Measurements from ENCODE around the gene VEGFC.

VEGFC gene, protein sequence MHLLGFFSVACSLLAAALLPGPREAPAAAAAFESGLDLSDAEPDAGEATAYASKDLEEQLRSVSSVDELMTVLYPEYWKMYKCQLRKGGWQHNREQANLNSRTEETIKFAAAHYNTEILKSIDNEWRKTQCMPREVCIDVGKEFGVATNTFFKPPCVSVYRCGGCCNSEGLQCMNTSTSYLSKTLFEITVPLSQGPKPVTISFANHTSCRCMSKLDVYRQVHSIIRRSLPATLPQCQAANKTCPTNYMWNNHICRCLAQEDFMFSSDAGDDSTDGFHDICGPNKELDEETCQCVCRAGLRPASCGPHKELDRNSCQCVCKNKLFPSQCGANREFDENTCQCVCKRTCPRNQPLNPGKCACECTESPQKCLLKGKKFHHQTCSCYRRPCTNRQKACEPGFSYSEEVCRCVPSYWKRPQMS

DNA sequence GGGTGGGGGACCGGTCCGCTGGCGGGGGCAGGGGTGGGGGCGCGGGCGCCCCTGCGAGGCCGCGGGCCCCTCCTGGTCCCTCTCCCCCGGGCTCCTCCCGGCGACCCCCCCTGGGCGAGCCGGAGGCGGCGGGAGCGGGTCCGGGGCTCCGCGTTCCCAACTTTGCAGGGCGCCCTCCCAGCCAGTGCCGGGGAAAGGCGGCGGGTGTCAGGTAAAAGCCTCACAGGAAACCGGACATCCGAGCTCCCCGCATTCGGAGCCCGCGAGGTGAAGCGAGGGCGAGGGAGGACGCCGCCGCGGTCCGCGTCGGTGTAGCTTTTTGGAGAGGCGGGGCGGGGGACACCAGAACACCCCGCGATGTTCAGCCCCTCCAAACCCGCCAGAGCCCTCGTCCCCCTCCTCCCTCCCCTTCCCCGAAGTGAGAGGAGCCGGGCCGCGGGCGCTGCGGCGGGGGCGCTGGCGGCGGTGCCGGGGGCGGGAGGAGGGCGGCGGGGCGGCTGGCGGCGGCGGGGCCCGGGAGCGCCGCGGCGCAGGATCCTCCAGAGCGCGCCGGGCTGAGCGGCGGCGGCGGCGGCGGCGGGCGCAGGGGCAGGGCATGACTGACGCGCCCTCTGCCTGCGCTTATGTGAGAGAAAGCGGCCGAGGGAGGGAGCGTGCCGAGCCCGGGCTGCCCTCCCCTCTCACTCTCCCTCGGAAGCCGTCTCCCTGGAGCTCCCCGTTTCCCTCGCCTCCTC lies at the start of gene VEGFC:
TSS of gene VEGFC (minus strand) at position 597 of the 734 bp plus-strand sequence. CDS start 611 bp downstream, outside the sequence.
- DNase-seq, result no peak

DNA sequence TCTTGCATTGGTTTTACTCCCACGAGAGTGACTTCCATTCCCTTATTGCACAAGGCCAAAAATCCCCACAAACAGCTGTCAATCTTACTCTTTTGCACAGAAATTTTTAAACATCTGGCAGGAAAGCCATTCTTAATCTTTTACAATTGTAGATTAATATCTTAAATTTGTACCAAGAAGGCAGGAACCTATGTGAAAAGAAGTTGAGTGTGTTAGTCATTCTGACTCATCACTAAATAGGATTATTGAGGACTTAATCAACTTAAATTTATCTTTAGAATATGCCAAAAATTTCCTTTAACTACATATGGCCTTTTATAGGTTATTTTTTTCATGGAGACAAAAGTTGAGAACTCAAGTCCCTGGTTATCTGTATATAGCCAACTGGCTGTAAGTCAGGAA lies 49.0 kb upstream of the VEGFC start:
- DNase-seq, result peak; percentile 16

DNA sequence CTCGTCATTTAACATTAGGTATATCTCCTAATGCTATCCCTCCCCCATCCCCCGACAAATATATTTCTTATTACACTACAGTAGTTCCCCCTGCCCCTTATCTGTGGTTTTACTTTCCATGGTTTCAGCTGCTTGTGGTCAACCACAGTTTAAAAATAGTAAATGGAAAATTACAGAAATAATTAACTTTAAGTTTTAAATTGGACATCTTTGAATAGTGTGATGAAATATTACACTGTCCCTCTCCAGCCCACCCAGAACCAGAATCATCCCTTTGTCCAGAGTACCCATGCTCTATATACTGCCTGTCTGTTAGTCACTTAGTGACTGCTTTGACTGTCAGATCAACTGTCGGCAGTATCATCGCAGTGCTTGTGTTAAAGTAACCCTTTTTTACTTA lies 47.4 kb upstream of the VEGFC start:
- no peak for DNase-seq

DNA sequence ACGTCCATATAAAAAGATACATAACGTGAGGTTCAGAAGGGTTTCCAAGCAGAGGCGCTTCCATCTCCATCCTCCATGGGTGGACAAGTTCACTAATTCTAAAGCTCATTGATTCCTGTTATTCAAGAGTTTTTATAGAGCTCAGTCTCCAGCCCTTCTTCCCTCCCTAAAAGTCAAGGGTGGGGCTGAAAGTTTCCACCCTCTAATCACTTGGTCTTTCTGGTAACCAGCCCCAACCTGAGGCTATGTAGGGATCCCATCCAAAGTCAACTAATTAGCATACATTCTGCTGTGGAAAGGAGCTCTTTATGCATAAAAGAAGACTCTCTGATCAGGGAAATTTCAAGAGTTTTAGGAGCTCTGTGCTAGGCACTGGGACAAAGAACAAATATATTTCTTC lies 46.9 kb upstream of the VEGFC start:
- no peak for DNase-seq

DNA sequence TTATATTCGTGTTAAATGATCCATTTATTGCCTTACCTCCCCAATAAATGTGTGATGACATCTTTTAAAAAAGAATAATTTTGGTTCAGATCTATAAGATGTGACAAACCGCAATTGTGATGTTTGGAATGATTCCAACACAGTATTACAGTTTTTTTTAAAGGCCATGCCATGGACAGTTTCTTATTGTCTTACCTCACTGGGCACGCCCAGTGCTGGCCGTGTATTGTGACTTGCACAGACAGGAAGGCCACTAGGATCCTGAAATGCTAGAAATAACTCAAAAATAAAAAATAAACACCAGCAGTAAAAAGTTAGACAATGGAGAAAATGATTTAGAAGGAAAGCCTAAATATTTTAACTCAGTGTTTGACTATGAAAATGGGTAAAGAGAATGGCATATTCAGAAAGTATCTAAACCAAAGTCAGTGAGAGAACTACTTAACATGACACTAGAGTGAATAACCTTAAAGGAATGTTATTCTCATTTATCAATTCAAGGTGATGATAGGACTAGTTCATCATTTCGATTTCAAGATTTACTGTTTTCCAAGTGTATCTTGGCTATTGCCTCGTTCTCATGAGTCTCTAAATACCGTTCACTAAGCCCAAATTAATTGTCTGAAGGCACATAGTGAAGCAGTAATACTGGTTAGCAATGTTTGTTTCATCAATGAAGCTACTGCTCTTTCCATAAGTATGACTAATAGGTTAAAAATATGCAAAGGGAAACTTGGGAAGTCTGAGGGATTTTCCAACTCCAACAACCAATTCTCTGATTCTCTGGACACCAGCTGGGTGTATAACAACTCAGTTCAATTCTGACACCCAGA lies 46.1 kb upstream of the VEGFC start:
- DNase-seq, result no peak

DNA sequence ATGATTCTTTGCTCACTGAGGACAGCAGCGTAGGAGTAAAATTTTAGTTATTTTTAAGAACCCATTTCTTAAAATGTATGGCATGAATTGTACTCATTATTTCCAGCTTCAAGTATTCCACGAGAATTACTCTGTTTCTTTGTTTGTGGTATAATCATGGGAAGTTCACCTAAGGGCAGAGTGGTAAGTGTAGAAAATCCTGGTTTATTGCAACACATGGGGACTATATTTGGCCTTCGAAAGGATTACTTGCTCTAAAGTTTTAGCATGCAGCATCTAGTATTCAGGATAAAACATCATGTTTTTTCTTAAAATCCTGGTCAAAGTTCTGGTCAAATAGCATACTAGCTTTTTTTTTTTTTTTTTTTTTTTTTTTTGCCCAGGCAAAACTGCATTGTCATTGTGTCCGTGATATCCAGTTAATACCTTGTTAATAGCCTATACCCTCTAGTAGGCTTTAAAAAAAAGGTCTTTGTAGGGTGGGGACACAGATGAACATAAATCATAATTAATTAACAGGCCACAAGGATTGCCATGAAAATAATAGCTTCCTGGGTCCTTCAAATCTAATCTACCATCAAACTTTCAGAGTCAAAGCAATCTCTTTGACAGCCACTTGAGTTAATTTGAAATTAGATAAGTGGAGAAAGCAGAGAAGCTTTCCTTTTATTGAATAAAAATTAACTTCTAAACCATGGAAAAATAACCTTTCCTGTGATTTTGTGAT lies 44.6 kb upstream of the VEGFC start:
- peak; percentile 69 for DNase-seq

DNA sequence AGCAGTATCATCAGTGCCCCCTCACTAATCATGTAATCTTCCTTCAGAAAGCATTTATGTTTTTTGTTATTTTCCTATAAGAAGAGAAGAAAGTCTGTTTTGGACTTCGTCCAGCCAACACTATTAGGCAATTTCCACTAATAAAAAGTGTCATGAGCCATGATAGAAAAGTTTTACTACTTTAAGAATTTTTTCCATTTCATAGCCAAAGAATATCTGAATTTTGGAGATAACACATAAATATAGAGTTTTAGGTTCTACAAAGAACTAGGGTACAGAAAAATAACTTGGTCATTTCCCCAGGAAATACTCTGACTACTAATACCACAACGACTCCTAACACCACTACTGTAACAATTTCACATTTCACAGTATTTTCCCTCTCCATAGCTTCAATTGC lies 41.8 kb upstream of the VEGFC start:
- DNase-seq, result no peak

DNA sequence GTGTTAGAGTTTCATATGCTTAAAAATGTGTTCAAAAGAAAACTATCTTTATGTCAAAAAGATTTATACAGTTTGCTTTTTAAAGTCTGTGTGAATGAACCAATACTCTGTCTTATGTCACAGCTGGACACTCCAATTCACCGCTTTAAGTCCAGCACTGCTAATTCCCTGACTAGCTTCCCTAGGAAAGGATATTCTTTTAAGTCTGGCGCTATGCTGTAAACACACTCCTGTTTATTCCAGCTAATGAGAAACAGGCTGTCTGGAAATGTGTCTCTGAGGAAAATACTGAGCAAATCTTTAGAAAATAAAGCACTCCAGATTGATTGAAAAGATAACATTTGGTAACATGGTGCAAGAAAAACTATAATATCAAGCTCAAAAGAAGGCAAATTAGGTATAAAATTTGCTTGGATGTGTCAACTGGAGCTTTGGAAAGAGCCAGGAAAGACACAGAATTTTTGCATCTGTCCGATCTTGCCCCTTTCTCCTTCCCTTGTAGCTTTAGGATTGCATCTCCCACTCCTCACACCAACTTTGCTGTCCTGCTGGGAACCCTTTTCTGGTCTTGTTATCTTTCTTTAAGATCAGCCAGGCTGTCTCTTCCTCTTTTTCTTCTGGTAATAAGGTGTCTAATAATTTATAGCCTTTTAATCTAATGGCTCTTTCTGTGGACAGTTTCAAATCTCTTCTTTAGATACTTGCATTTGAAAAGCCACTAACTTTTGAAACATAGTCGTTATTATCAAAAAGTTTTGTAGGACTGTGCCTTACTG lies 40.9 kb upstream of the VEGFC start:
- DNase-seq, result no peak

DNA sequence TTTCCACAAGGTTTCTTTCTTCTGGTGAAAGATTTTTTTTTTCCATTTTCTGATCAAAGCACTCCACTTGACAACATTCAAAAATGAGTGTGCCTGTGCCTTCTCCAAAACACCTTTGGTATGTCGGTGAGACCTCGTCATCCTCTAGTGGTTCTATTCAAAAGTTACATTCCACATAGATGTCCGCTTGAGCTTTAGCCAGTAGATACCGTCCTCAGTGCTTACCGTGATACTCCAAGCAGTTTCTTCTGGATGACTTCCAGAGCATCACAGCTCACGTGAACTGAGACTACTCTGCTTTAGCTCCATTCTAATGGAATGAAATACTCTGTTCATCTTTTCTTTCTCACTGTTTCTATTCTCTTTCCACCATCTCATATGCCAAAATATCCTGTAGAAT lies 38.2 kb upstream of the VEGFC start:
- DNase-seq, result no peak

DNA sequence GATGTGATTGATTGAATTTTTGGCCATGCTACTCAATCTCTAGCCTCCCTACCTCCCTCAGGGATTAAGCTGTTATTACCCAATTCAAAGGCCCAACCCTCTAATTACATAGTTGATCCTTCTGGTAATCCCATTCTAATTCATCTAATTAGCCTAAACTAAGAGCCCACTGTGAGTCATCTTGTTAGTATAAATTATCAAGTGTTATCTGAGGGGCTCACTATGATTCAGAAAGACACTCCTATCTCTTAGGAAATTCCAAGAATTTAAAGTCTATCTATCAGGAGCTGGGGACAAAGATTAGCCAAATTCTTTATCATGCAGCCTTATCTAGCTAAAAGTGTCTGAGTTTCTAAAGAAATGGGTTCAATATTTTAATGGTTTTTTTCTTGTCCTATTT lies 32.9 kb upstream of the VEGFC start:
- no peak for DNase-seq

DNA sequence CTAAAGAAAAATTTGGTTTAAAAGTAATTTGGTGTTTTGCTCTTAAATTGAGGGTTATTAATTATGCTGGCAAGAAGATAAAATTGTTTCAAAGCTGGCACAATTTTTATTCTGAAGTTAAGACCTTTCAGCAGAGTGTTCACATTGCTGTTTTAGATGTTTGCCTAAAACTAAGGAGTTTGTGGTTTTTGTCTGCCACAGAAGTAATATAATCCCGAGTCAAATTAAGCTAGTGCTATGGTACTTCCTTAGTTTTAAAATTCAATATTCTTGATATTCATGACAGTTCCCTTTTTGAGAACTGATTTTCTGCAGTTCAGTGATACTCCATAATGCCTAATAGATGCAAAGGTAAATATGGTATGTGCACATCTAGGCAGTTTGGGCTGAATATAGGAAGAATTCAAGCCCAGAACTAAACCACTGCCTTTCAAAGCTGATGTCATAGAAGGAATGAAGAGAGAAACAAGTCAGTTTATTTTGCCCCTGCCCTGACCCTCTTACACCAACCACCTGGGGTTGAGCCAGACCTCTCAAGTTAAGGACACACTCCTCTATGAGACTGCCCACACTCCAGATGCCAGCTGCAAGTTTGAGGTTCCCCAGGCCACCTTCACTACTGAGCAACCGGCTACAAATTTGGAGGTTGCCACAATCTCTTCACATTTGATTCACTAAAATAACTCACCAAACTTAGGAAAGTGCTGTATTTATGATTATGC lies 32.1 kb upstream of the VEGFC start:
- no peak for DNase-seq

DNA sequence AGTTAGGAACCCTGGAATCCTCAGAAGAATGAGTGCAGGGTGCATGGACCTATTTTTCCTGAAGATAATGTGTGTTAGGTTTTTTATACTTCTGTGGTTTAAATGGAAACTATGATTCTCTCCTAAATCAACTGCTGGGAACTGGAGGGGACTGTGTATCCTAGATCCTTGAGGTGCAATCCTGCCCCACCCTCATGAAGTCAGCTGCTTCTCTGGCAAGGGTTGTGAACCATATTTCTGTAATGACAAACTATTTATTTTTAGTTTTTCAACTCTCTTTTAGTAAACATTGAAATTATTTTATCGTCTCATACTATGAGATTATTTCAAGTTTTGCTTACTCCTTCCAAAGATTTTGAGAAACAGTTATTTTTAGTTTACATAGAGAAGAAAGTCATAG lies 25.8 kb upstream of the VEGFC start:
- DNase-seq, result no peak

DNA sequence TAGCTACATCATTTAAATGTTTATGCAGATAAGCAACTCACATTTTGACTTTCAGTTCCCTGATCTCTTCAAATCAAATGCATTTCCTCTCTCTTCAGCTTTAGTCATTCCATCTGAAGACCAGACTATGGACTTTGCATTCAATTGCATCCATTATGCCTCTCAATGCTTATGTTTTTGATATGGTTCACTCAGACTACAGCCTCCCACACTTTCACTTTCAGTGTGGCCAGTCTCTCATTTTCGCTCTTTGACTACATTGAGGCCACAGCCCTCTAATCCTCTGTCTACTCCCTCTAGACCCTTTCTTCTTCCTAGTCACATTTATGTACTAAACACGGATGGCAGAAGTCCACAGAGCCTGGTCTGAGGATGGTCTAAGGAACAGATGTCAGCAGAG lies 24.5 kb upstream of the VEGFC start:
- no peak for DNase-seq

DNA sequence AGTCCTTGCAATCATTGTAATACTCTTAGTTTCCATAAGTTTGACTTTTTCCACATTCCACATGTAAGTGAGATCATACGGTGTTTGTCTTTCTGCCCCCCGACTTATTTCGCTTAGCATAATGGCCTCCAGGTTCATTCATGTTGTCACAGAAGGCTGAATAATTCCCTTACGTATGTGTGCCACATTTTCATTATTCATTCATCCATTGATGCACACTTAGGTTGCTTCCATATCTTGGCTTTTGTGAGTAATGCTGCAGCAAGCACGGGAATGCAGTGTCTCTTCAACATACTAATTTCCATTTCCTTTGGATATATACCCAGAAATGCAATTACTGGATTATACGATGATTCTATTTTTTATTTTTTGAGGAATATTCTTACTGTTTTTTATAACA lies 22.0 kb upstream of the VEGFC start:
- no peak for DNase-seq

DNA sequence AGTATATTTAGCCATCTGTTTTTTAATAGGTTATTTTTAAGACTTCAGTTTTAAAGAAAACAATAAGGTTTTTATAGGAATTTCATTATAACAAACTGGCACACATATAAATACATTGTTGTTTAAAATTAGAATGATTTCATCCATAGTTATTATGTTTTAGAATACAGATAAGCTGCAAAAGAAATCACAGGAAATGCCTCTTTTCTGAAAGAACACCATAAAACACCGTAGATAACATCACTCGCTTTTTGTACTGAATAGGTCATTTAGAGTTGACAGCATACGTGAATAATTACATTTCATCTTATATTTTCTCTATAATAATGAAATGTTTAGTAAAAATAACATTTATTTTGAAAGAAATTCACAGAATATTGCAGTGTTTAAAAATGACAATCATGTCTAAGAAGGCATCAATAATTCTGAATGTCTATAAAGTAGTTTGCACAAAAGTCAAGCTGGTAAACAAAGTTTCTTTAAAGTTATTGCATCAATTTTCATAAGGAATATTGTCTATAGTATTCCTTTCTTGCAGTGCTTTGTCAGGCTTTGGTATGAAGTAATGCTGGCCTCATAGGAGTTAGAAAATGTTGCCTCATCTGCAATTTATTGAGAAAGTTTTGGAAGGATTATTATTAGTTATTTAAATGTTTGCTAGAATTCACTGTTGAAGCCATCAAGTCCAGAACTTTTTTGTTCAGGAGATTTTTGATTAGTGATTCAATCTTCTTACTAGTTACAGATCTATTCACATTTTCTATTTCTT lies 17.9 kb upstream of the VEGFC start:
- no peak for DNase-seq

DNA sequence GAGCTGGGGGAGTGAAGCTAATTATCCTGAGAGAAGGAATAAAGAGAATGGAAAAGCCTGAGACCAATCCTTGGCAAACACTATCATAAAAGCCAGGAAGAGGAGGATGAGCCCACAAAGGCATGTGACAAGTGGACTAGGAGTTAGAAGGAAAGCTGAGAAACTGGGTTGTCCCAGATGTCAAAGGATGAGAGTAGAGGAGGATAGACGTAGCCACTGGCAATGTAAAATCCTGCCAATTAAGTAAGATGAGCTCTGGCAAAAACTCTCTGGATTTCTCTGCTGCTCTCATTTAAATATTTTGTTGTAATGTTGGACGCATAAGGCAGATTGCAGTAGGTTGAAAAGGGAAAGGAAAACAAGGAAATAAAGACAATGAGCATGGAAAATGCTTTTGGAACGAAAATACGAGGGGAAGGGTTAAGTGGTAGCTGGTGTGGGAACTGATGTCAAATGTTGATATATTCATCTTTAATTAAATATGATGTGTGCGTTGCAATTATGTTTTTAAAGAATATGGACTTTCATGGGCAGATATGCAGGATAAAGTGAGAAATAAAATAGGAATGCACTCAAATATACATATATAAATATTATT lies 14.2 kb upstream of the VEGFC start:
- DNase-seq, result no peak

DNA sequence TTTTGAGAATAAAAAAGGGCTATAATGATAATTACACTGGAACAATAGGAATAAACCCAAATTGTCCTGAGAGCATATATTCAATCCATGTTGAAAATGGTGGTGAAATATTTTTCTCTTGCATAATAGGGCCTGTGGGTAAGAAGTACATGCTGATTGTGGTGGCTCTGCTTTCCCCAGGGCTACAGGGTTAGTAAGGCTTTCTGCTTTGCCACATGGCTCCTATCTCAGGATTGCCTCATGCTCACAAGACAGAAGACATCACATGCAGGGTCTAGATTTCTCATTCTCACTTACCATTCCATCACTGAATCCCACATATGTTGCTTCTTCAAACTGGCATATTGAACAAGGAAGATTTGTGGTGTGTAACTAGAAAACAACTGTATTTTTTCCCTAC lies 12.4 kb upstream of the VEGFC start:
- no peak for DNase-seq

DNA sequence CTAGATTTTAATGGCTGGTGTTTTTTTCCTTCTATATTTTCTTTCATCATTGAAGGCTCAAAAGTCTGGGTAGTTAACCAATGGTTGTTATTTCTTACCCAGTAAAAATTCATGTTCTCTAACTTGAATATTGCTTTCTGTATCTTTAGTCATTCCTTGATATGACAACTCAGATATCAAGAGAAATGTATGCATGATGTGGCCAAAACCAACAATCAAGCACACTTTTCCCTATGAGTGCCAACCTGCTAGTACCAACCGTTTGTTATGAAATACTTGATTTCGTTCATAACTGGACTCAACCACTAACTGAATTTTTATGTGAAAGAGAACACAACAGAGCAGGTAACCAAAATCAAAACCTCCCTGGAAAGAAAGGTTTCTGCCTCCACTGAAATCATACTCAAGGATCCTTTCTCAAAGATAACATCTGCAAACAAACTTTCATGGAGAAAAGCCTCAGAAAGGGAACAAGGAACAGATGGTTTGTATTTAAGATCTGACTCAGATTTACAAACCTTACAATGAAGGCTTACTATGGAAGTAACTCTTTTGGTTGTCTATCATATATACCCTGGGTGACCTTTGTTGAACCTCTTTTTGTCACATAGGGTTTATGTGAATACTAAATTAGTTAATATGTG lies 8.3 kb upstream of the VEGFC start:
- no peak for DNase-seq

DNA sequence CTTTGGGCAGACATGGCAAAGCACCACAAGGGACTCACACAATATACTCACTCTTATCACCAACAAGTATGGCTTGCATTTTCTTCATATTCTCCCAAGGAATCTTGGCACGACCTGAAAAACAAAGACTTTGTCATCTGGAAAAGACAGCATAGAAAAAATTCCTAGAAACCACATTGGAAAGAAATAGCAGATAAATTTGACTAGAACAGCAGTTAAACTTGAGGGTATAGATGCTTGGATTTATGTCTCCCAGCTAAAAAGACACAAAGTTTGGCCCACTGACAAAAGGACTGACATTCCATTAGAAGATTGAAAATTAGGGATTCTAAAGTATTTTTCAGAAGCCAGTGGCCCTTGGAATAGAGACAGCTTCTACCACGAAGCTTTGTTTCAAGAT lies 6.9 kb upstream of the VEGFC start:
- no peak for DNase-seq

DNA sequence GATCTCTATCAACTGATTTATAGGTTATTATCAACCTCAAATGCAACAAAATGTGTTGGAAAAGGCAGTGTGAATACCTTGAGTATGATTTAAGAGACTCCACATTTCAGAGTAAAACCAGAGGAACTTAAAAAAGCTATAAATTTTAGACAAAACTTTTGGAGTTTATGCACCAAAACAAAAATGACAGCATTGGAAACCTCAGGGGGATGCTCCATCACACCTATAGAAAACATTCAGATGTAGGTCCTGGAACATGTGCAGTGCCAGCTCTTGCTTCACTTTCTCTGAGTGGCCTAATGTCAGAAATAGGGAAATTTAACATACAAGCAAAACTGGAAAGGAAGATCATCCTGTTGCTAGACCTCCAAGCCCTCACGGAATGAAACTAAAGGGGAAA lies 5.8 kb upstream of the VEGFC start:
- DNase-seq, result no peak
